GM12878 (cell line): ENCODE results near the gene PSENEN. TPM values are rescaled to one million over a fixed set of nuclear protein-coding genes. Genes with fewer than 3 reads are reported as not detected.

ENCODE experiments used
- ATAC-seq: fragments of 200-7000 bp; cut with Tn5 transposase; 3 replicates; pipeline ENCODE4 v1.9.1; 2020; ENCODE audit warnings: mild to moderate bottlenecking, moderate library complexity
- BruUV-seq: library from RNA; stranded (reverse); fragments of 400-500 nt; replicated peaks from 2 replicates; lab custom pipeline; 2021; lab: Mats Ljungman, UMichigan
- CTCF ChIA-PET: fragments of 300-600 bp; sonication (Branson Sonifier 250); formaldehyde crosslinking; extraction: SDS; loops from one replicate; lab custom pipeline; 2021; ENCODE audit warnings: inconsistent platforms; lab: Yijun Ruan, JAX
- POLR2A ChIA-PET: fragments of 350-600 bp; formaldehyde crosslinking; extraction: SDS; loops from one replicate; lab custom pipeline; 2021; ENCODE audit warnings: inconsistent platforms; lab: Charles Lee
- RAD21 ChIA-PET: fragments of 300-600 bp; sonication (Branson Sonifier 250); formaldehyde crosslinking; loops from one replicate; lab custom pipeline; 2023; ENCODE audit warnings: antibody characterized with exemption; ENCODE audit not compliant: unreplicated experiment; lab: Charles Lee
- SMC1A ChIA-PET: fragments of 300-600 bp; sonication (Branson Sonifier 250); formaldehyde crosslinking; loops from one replicate; lab custom pipeline; 2023; ENCODE audit not compliant: unreplicated experiment, uncharacterized antibody; lab: Charles Lee
- DNase-seq: peaks from one replicate; pipeline ENCODE4 v3.0.0-alpha.2; 2011; ENCODE audit warnings: low read depth, low spot score
- FAIRE-seq: peaks from 3 replicates; lab custom pipeline; 2011; peaks lifted over from hg19 to GRCh38; lab: Jason Lieb, UNC
- H2AFZ ChIP-seq: 2 replicates; pipeline ENCODE4 v1.6.0; 2011; ENCODE audit warnings: low read depth, low read length, control low read depth; ENCODE audit not compliant: control insufficient read depth
- H3K27ac ChIP-seq: 2 replicates; pipeline ENCODE4 v1.5.1; 2011; ENCODE audit warnings: control low read depth; ENCODE audit not compliant: control insufficient read depth, insufficient read depth
- H3K27me3 ChIP-seq, 2 experiments: replicated peaks in 1 of 2; 2 replicates each; pipeline versions ENCODE4 v1.6.0 to v1.6.1; 2011; ENCODE audit warnings: low read length in 1 of 2; ENCODE audit not compliant: control insufficient read depth in 2 of 2, insufficient read depth in 2 of 2
- H3K36me3 ChIP-seq, 2 experiments: 2 replicates each; pipeline ENCODE4 v1.5.1; 2011; ENCODE audit warnings: low read length in 1 of 2; ENCODE audit not compliant: control insufficient read depth in 2 of 2, insufficient read depth in 2 of 2
- H3K4me1 ChIP-seq: 2 replicates; pipeline ENCODE4 v1.6.1; 2011; ENCODE audit warnings: mild to moderate bottlenecking, low read length, moderate library complexity, mixed read lengths; ENCODE audit not compliant: control insufficient read depth, insufficient read depth
- H3K4me2 ChIP-seq: 2 replicates; pipeline ENCODE4 v1.6.0; 2011; ENCODE audit warnings: control low read depth; ENCODE audit not compliant: control insufficient read depth, insufficient read depth
- H3K4me3 ChIP-seq: fragments of 200-600 bp; sonication (generic); 2 replicates; pipeline ENCODE4 v1.5.1; 2016
- H3K79me2 ChIP-seq: 2 replicates; pipeline ENCODE4 v1.6.0; 2011; ENCODE audit warnings: low read length; ENCODE audit not compliant: control insufficient read depth, insufficient read depth
- H3K9ac ChIP-seq: 2 replicates; pipeline ENCODE4 v1.8.0; 2011; ENCODE audit warnings: low read length, control low read depth, mixed read lengths; ENCODE audit not compliant: control insufficient read depth, insufficient read depth
- H3K9me3 ChIP-seq: replicated peaks from 3 replicates; pipeline ENCODE4 v1.5.1; 2011; ENCODE audit warnings: mild to moderate bottlenecking, low read length; ENCODE audit not compliant: control insufficient read depth, insufficient read depth
- H4K20me1 ChIP-seq: 2 replicates; pipeline ENCODE4 v1.6.0; 2011; ENCODE audit not compliant: control insufficient read depth, insufficient read depth
- E4F1 ChIP-seq: fragments of 450-650 bp; IDR thresholded peaks from 2 replicates; pipeline ENCODE4 v1.6.1; 2018; ENCODE audit warnings: borderline replicate concordance, mild to moderate bottlenecking; ENCODE audit not compliant: partially characterized antibody
- GATAD2B ChIP-seq: fragments of 450-650 bp; conservative IDR thresholded peaks from 2 replicates; pipeline ENCODE4 v1.6.1; 2017; ENCODE audit warnings: low read depth, mild to moderate bottlenecking, moderate library complexity
- SMC3 ChIP-seq: IDR thresholded peaks from 2 replicates; pipeline ENCODE4 v1.6.1; 2011; ENCODE audit warnings: low read length, improper control_type of control experiment, borderline replicate concordance
- WRNIP1 ChIP-seq: IDR thresholded peaks from 2 replicates; pipeline ENCODE4 v1.6.1; 2011; ENCODE audit warnings: low read depth, low read length, improper control_type of control experiment, borderline replicate concordance
- ZBED1 ChIP-seq: IDR thresholded peaks from 2 replicates; pipeline ENCODE4 v1.6.1; 2016; ENCODE audit warnings: borderline replicate concordance
- ZBTB33 ChIP-seq: fragments of 450-650 bp; IDR thresholded peaks from 2 replicates; pipeline ENCODE4 v1.6.1; 2017; ENCODE audit warnings: mild to moderate bottlenecking
- ZBTB40 ChIP-seq: fragments of 450-650 bp; IDR thresholded peaks from 2 replicates; pipeline ENCODE4 v1.6.1; 2016; ENCODE audit warnings: mild to moderate bottlenecking, moderate library complexity, borderline replicate concordance
- WGBS: methylation state at CpG from one replicate; pipeline ENCODE4 v1.1.6; 2016; ENCODE audit warnings: low lambda C conversion rate; ENCODE audit not compliant: insufficient replicate concordance, insufficient coverage; ENCODE audit errors: missing lambda C conversion rate; 5-methylcytosine and 5-hydroxymethylcytosine counted together
- in situ Hi-C: fragments of 300-500 bp; cut with MboI; formaldehyde crosslinking; loops from 9 replicates; pipeline ENCODE4 v1.14.3; 2018; ENCODE audit warnings: mixed read lengths
- intact Hi-C: fragments of 100-400 bp; cut with micrococcal nuclease; formaldehyde crosslinking; loops from one replicate; pipeline ENCODE4 v1.14.2; 2022; ENCODE audit not compliant: unreplicated experiment
- polyA plus RNA-seq, 11 experiments: library from polyadenylated mRNA; depleted of rRNA in 4 of 11; unstranded in 6 of 11; stranded (reverse) in 5 of 11; fragments of >200 nt; fragmentation: Nextera tagmentation in 4 of 11; fragmentation: Illumina TruSeq in 1 of 11; extraction: Ambion mirVana in 4 of 11; extraction: Trizol in 1 of 11; gene quantifications; 1 replicate in 1 of 11; 2 replicates in 10 of 11; pipeline versions ENCODE4 v1.2.1 to v1.2.3, GENCODE V29; 2011 to 2016; ENCODE audit warnings: inconsistent platforms in 2 of 11, missing spikeins in 2 of 11, low read depth in 1 of 11
- total RNA-seq, 4 experiments: library from RNA; depleted of rRNA in 3 of 4; stranded (reverse); fragments of >200 nt in 3 of 4; fragmentation: Illumina TruSeq in 1 of 4; extraction: Trizol in 1 of 4; gene quantifications; 2 replicates each; pipeline versions ENCODE4 v1.2.1 to v1.2.3, GENCODE V29; 2013 to 2021

The PSENEN gene
- total and polyA plus RNA-seq, 10 of the 15 experiments (the other 5 are each of a cell fraction or from before 2014, with no cell fraction given): 14.4 to 178 (median 43.5) TPM

- intact Hi-C loops: no loop called here
- ChIA-PET POLR2A (interaction anchor here (1.5 kb wide), 1 partner anchor 20 kb away, joined by 4 read pairs; no protein-coding TSS in a partner anchor), SMC1A (interaction anchor here (1.0 kb wide), 1 partner anchor 24 kb away, joined by 4 read pairs; no protein-coding TSS in a partner anchor), CTCF (interaction anchor here (1.4 kb wide), 1 partner anchor 17 kb away, joined by 4 read pairs; no protein-coding TSS in a partner anchor), RAD21 (no interaction called here)
- FAIRE-seq (no peak), ATAC-seq (no peak), DNase-seq (no peak)
- 96% methylated on average over 17 of the region's 17 CpGs for WGBS
- Histone ChIP-seq H3K4me1 (peaks cover 14% of the 10 kb centered on the region), H3K79me2 (peaks cover 34% of the 10 kb centered on the region), H3K9me3 (no peaks in the 10 kb centered on the region), H3K36me3 (peaks cover 19 to 26% of the 10 kb centered on the region in 2 experiments), H3K27ac (no peak overlapping the region), H3K4me2 (no peak overlapping the region), H2AFZ (no peak overlapping the region), H3K9ac (no peak overlapping the region), H3K4me3 (no peak overlapping the region), H3K27me3 (no peaks in the 10 kb centered on the region), H4K20me1 (no peaks in the 10 kb centered on the region; the same call in 1 of the 2 replicates)
- BruUV-seq: no TSS peak
- TF ChIP-seq SMC3 (no peak), WRNIP1 (no peak), ZBTB33 (no peak), ZBTB40 (no peak), E4F1 (no peak), ZBED1 (no peak), GATAD2B (no peak)
- in situ Hi-C loops: no loop called here
Measured at GRCh38 chr19:35720648-35721047, 24.8 kb upstream of the PSENEN start.
